GM12872 (cell line): Measurements from ENCODE around the gene CIRBP.

ENCODE experiments used
- CTCF ChIP-seq: IDR thresholded peaks from 3 replicates; pipeline ENCODE4 v1.5.1; 2011; ENCODE audit warnings: low read depth, mild to moderate bottlenecking, low read length, moderate library complexity; ENCODE audit not compliant: insufficient read depth

The CIRBP gene

GRCh38 chr19:1295169-1296012, 26.3 kb downstream of the CIRBP start:
- no peak for TF ChIP-seq CTCF

GRCh38 chr19:1296078-1296477, 26.9 kb downstream of the CIRBP start:
- no peak for TF ChIP-seq CTCF

- TF ChIP-seq CTCF = no peak
Measured at GRCh38 chr19:1296575-1297271, 27.6 kb downstream of the CIRBP start.

- TF ChIP-seq CTCF = no peak
Measured at GRCh38 chr19:1298235-1298634, 29.1 kb downstream of the CIRBP start.

- TF ChIP-seq CTCF = no peak
Measured at GRCh38 chr19:1299801-1300200, 30.7 kb downstream of the CIRBP start.

GRCh38 chr19:1300744-1301490, 31.8 kb downstream of the CIRBP start:
- TF ChIP-seq CTCF = no peak
